ENCODE results near the gene MTCL3.

The MTCL3 gene

GRCh38 chr6:127514773-127515227 is 4.3 kb downstream of the MTCL3 start:
- H3K27me3 ChIP-seq (ENCODE audit: control insufficient read depth in 3 of 3, insufficient read depth in 3 of 3, low read length in 2 of 3) = peaks cover 0 to 53% (median 20%) of the 10 kb centered on the region in 3 donors
- DNase-seq (peak; percentile 69 to 86 (median 75)), ATAC-seq (ENCODE audit: insufficient read depth, low FRiP score) (peak; percentile 49)
- peak overlapping the region in 1 of 2 donors; percentile 70 for H3K9ac ChIP-seq (ENCODE audit: insufficient read depth in 1 of 2, low read length in 2 of 2)
- H3K9me3 ChIP-seq (ENCODE audit: control insufficient read depth in 4 of 4, insufficient read depth in 3 of 4, low read length in 3 of 4) = peaks cover 0 to 4% (median 0%) of the 10 kb centered on the region in 4 donors
- 3 to 4% methylated on average over 32 of the region's 32 CpGs for WGBS, 2 donors
- H3K4me3 ChIP-seq = no peak overlapping the region
- H3K27ac ChIP-seq (ENCODE audit: low read depth in 1 of 2, low read length in 1 of 2) = peak overlapping the region in 1 of 2 donors; percentile 34
- TF ChIP-seq CTCF (IDR thresholded peaks at IDR 0.05; ENCODE audit: control extremely low read depth, extremely low read depth) = no peak
- peaks cover 0 to 20% (median 14%) of the 10 kb centered on the region in 5 donors for H3K4me1 ChIP-seq (ENCODE audit: control insufficient read depth in 5 of 5, insufficient read depth in 5 of 5, low read length in 5 of 5)
- peaks cover 0 to 7% (median 3%) of the 10 kb centered on the region in 4 donors for H3K36me3 ChIP-seq (ENCODE audit: control insufficient read depth in 4 of 4, insufficient read depth in 4 of 4, low read length in 4 of 4)

- no peak for TF ChIP-seq CTCF (IDR thresholded peaks at IDR 0.05; ENCODE audit: control extremely low read depth, extremely low read depth)
- Histone ChIP-seq H3K27ac (ENCODE audit: low read depth in 1 of 2, low read length in 1 of 2) (no peak overlapping the region), H3K27me3 (ENCODE audit: control insufficient read depth in 3 of 3, insufficient read depth in 3 of 3, low read length in 2 of 3) (peaks cover 0 to 49% (median 15%) of the 10 kb centered on the region in 3 donors), H3K4me3 (no peak overlapping the region), H3K36me3 (ENCODE audit: control insufficient read depth in 4 of 4, insufficient read depth in 4 of 4, low read length in 4 of 4) (peaks cover 0 to 7% (median 3%) of the 10 kb centered on the region in 4 donors), H3K4me1 (ENCODE audit: control insufficient read depth in 5 of 5, insufficient read depth in 5 of 5, low read length in 5 of 5) (peaks cover 0 to 18% (median 12%) of the 10 kb centered on the region in 5 donors), H3K9ac (ENCODE audit: insufficient read depth in 1 of 2, low read length in 2 of 2) (peak overlapping the region in 1 of 2 donors; percentile 53), H3K9me3 (ENCODE audit: control insufficient read depth in 4 of 4, insufficient read depth in 3 of 4, low read length in 3 of 4) (peaks cover 0 to 4% (median 0%) of the 10 kb centered on the region in 4 donors)
- peak; percentile 3 for ATAC-seq (ENCODE audit: insufficient read depth, low FRiP score)
- 23 to 29% methylated on average over 8 of the region's 8 CpGs for WGBS, 2 donors
- peak in 1 of 3 donors; percentile 11 for DNase-seq
These were observed 4.9 kb downstream of the MTCL3 start for GRCh38 chr6:127514179-127514772.

- peaks cover 0 to 7% (median 3%) of the 10 kb centered on the region in 4 donors for H3K36me3 ChIP-seq (ENCODE audit: control insufficient read depth in 4 of 4, insufficient read depth in 4 of 4, low read length in 4 of 4)
- peaks cover 0 to 2% (median 0%) of the 10 kb centered on the region in 4 donors for H3K9me3 ChIP-seq (ENCODE audit: control insufficient read depth in 4 of 4, insufficient read depth in 3 of 4, low read length in 3 of 4)
- DNase-seq = no peak
- no peak overlapping the region for H3K27ac ChIP-seq (ENCODE audit: low read depth in 1 of 2, low read length in 1 of 2)
- H3K4me1 ChIP-seq (ENCODE audit: control insufficient read depth in 5 of 5, insufficient read depth in 5 of 5, low read length in 5 of 5) = peaks cover 0 to 16% (median 10%) of the 10 kb centered on the region in 5 donors
- no peak for ATAC-seq (ENCODE audit: insufficient read depth, low FRiP score)
- TF ChIP-seq CTCF (IDR thresholded peaks at IDR 0.05; ENCODE audit: control extremely low read depth, extremely low read depth) = no peak
- no peak overlapping the region for H3K4me3 ChIP-seq
- H3K9ac ChIP-seq (ENCODE audit: insufficient read depth in 1 of 2, low read length in 2 of 2) = no peak overlapping the region
- H3K27me3 ChIP-seq (ENCODE audit: control insufficient read depth in 3 of 3, insufficient read depth in 3 of 3, low read length in 2 of 3) = peaks cover 0 to 40% (median 7%) of the 10 kb centered on the region in 3 donors
These were observed 5.7 kb downstream of the MTCL3 start for GRCh38 chr6:127513425-127513824.
